Mammary epithelial cell (primary cell): ENCODE measurements around the gene STARD4.
A peak's percentile ranks its signal among the peaks of the same experiment; 100 is the strongest.

ENCODE experiments used
- EZH2 ChIP-seq: IDR thresholded peaks from 2 replicates; pipeline ENCODE4 v1.6.1; 2012; ENCODE audit warnings: low read length, inconsistent platforms, borderline replicate concordance
- TF ChIP-seq, protein P1 (sequence below), 2 donors: IDR thresholded peaks in 1 of 2; conservative IDR thresholded peaks in 1 of 2; 2 replicates each; pipeline ENCODE4 v1.5.1; 2011 to 2012; ENCODE audit warnings: inconsistent platforms in 2 of 2, low read length in 2 of 2, mild to moderate bottlenecking in 2 of 2, control low read depth in 1 of 2, low read depth in 1 of 2; ENCODE audit not compliant: insufficient read depth in 1 of 2; ENCODE audit errors: extremely low read depth in 1 of 2

DNA sequence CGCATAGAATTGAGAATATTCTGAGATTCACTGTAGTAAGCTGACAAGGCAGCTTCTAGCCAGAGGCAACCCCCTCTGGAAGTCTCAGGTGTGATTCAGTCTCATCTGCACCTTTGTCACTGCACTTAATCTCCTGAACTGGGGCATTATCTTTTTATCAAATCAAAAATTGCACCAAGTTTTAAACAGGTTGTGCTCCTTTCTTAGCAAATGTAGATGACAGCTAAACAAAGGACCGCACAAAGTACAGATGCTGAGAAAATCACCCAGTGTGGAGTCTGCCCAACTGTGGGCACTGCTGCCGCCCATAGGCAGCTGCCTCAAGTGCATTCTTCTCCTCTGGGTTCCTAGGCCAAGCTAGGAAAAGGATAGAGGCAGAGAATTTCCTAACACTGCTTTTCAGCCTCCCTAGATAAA is 51.1 kb downstream of the STARD4 start:
- TF ChIP-seq, protein P1, sequence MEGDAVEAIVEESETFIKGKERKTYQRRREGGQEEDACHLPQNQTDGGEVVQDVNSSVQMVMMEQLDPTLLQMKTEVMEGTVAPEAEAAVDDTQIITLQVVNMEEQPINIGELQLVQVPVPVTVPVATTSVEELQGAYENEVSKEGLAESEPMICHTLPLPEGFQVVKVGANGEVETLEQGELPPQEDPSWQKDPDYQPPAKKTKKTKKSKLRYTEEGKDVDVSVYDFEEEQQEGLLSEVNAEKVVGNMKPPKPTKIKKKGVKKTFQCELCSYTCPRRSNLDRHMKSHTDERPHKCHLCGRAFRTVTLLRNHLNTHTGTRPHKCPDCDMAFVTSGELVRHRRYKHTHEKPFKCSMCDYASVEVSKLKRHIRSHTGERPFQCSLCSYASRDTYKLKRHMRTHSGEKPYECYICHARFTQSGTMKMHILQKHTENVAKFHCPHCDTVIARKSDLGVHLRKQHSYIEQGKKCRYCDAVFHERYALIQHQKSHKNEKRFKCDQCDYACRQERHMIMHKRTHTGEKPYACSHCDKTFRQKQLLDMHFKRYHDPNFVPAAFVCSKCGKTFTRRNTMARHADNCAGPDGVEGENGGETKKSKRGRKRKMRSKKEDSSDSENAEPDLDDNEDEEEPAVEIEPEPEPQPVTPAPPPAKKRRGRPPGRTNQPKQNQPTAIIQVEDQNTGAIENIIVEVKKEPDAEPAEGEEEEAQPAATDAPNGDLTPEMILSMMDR (conservative IDR thresholded peaks at IDR 0.05 in 1 of 2, IDR thresholded peaks at IDR 0.05 in 1 of 2; ENCODE audit: extremely low read depth in 1 of 2, insufficient read depth in 1 of 2, low read depth in 1 of 2, low read length in 2 of 2): peak; percentile 43 to 68
- no peak for TF ChIP-seq EZH2
